GM12872 (cell line): ENCODE data around the gene PPID.

ENCODE experiments used
- TF ChIP-seq, protein P1 (sequence below): IDR thresholded peaks from 3 replicates; pipeline ENCODE4 v1.5.1; 2011; ENCODE audit warnings: low read depth, mild to moderate bottlenecking, low read length, moderate library complexity; ENCODE audit not compliant: insufficient read depth

The PPID gene

DNA sequence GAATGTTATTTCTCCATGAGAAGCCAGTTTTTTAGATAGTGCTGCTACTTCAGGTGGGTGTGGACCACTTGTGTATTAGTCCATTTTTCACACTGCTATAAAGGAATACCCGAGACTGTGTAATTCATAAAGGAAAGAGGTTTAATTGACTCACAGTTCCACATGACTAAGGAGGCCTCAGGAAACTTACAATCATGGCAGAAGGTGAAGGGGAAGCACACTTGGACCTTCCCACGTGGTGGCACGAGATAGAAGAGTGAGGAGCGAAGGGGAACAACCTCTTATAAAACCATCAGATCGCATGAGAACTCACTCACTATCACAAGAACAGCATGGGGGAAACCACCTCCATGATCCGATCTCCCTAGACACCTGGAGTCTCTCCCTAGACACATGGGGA is 3.4 kb upstream of the PPID start:
- TF ChIP-seq, protein P1, sequence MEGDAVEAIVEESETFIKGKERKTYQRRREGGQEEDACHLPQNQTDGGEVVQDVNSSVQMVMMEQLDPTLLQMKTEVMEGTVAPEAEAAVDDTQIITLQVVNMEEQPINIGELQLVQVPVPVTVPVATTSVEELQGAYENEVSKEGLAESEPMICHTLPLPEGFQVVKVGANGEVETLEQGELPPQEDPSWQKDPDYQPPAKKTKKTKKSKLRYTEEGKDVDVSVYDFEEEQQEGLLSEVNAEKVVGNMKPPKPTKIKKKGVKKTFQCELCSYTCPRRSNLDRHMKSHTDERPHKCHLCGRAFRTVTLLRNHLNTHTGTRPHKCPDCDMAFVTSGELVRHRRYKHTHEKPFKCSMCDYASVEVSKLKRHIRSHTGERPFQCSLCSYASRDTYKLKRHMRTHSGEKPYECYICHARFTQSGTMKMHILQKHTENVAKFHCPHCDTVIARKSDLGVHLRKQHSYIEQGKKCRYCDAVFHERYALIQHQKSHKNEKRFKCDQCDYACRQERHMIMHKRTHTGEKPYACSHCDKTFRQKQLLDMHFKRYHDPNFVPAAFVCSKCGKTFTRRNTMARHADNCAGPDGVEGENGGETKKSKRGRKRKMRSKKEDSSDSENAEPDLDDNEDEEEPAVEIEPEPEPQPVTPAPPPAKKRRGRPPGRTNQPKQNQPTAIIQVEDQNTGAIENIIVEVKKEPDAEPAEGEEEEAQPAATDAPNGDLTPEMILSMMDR: no peak

DNA sequence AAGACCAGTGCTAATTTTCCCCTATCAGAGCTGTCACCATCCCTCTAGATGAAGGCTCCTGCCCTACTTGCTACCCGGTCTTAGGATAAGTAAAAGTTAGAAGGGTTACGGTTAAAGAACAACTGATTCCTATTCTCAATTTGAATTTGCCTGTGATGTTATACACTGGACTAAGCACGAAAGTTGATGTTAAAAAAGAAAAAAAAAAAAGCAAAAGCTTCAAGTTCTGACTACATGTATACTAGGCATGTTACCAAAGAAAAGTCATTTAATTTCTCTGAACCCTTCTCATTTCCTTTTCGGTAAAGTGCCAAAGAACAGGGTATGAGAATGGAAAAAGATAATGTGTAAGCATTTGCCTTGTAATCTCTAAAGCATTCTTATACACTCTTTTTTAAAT is 1.4 kb upstream of the PPID start:
- TF ChIP-seq, protein P1: no peak

DNA sequence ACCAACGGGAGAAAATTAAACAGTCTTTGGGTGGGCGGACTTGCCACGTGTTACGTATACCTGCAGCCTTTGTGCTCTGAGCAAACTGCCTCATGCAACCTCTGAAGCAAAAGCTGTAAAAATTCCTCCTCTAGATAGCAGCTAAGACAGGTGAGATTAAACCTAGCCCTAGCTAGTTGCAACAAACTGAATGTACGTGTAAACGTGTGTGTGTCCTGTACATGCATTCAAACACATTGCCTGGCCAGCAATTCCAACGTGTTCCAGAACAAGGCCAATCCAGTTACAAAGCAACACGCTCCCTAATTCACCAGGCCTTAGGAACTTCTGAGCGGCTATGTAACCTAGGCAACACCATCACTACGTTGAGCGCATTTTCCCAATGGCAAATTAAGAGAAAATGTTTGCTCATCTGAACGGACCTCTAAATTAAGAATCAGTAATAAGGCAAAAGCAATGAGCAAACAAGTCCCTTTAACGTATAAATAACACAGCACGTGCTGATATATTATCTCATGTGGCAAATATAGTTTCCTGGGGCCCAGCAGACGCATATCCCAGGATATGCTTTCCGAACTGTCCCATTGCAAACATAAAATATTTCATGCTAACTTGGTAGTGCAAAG is 792 bp downstream of the PPID start:
- TF ChIP-seq, protein P1: no peak

DNA sequence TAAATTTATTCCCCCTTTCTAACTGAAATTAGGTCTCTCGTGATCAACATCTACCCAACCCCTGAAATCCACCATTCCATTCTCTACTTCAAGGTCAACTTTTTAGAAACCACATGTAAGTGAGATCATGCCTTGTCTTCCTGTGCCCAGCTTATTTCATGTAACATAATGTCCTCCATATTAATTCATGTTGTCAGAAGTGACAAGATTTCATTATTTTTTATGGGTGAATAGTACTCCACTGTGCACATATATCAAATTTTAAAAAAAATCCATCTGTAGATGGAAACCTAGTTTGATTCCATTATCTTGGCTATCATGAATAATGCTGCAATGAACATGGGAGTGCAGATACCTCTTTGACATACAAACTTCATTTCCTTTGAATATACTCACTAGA is 1.5 kb downstream of the PPID start:
- TF ChIP-seq, protein P1: no peak

DNA sequence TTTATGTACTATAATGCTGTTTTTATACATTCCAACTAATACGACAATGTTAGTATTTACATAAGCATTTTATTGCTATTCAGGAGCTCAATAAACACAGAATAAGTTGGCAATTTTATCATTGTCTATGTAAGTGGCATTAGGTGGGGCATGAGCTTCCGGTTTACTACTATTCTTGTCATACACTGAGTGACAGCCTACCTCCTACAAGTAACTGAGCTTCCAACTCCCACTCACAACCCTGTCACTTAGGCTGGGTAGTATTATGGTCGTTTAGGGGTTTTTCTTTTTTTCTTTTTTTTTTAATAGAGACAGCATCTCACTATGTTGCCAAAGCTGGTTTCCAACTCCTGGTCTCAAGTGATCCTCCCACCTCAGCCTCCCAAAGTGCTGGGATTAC is 7.4 kb downstream of the PPID start:
- TF ChIP-seq, protein P1: no peak

DNA sequence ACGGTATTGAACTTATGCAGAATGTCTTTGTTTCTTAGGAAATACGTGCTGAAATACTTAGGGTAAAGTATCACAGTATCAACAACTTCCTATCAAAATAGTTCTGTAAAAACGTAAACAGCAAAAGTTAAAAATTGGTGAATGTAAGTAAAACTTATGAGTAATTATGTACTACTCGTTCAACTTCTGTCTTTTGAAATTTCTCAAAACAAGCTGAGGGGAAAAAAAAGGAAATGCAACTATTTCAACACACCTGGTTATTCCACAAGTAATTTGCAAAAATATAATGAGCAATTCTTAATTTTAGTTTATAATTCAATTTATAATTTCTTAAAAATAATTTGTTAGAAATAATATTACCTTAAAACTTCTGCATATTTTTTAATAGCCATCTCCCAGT is 8.3 kb downstream of the PPID start:
- TF ChIP-seq, protein P1: no peak

DNA sequence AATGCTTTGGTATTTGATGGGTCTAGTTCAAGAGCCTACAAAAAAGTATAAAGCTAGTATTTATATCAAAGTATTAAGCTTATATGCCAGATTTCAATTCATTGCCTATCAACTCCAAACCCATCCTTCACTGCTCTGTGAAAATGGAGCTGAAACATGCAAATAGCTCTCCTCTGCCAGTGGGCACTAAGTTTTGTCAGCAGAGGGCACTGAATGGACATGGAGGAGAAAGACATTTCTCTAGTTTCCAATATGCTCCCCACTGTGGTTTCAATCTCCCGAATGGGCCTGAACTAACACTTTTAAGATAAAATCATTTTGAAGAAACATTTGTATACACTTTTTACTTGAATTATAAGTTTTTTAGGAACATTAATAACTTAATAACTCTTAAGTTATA is 12.4 kb downstream of the PPID start:
- TF ChIP-seq, protein P1: peak; percentile 37; the same call in 2 of the 3 replicates

DNA sequence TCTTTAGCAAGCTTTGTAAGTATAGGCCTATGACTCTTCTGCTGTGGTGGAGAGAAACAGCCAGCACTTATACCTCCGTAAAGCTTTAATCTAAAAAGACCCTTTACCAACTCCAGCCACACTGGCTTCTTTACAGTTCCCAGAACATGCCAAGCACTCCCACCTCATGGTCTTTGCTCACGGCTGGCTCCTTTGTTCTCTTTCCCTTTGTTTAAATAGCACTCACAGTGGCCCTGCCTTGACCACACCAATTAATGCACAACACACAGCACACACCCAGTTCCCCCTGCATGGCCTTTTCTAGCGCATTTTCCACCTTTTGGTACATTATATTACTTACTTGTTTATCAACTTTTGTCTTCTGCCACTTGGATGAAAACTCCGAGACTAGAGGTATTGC is 18.9 kb downstream of the PPID start:
- TF ChIP-seq, protein P1: no peak
